Dedifferentiated amniotic fluid mesenchymal stem cell (primary cell): ENCODE measurements around the gene RHBDL1.

ENCODE experiments used
- DNase-seq: peaks from one replicate; pipeline ENCODE4 v3.0.0-alpha.2; 2016; ENCODE audit errors: extremely low spot score

RHBDL1 gene

DNA sequence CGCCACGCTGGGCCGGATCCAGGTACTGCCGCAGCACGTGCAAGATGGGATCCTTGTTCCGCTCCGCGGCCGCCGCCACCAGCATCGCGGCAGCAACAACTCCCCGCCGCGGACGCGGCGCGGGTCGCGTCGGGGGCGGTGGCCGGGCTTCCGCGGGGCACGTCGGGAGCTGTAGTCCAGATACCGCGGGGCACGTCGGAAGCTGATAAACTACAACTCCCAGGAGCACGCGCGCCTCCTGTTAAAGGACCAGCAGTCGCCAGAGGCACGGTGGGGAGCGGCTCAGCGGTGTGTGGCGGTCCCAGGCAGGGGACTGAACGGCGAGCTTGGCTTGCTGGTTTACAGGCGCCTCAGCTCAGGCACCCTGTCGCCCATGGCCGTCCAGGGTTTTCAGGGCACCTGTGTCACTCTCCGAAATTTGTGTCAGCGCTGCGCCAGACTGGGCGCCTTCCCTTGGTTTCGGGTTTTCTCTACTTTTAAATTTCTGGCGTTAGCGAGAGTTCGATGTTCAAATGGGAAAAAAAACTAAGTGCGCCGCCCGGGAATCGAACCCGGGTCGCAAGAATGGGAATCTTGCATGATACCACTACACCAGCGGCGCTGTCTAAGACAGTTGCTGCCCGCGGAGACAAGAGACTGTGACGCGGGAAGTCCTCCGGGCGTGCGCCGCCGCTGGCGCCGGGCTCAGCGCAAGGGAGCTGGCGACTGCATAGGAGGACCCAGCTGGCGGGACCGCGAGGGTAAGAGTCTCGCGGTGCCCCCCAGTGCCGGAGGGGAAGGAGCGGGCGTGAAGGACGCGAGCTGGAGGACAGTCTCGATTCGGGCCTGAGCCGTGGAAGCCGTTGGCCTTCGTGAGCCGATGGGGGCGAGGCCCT is 39.0 kb upstream of the RHBDL1 start, which contains the start of gene METTL26:
METTL26 (minus strand) TSS at position 100 of the 875 bp plus-strand sequence; CDS start at position 85, 15 bp downstream.
- peak; percentile 93 for DNase-seq

DNA sequence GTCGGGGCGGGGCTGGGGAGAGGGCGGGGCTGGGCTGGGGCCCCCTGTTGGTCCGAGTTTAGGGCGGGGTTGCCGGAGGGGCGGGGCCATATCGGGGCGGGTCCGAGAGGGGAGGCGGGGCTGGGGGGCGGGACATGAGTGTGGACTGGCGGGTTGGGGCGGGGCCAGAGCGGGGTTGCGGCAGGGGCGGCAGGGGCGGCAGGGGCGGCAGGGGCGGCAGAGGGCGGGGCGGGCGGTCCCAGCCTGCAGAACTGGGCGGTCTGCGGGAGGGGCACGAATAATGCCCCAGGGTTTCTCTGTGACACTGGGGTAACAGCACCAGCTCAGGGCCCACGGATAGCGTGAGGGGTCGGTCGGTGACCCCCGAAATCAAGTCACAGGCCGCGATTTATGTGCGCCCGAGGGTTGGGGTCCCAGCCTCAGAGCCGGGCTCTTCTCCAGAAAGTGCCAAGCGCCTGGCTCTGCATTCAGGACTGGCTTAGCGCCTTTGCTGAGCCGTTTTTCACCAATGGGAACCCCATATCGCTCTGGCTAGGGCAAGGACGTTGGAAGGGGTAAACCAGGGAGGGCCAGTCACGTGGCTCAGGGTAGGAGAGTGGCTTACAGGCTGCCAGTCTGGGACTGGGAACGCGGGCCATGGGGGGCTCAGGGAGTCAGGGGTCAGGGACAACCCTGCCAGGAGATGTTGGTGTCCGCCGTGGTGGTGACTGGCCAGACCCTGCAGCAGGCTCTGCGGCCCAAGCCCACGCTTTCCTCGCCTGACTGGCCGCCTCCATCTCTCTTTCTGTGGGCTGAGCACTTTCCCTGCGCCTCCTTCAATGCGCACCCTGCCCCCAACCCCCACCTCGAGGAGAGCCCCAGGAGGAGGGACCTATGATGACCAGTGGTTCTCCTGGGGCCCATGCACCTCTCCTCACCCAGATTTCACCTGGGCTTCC is 38.1 kb upstream of the RHBDL1 start:
- no peak for DNase-seq

GRCh38 chr16:638034-638543 is 37.4 kb upstream of the RHBDL1 start:
- no peak for DNase-seq

- no peak for DNase-seq
These were observed 36.6 kb upstream of the RHBDL1 start for GRCh38 chr16:638836-639235.

DNA sequence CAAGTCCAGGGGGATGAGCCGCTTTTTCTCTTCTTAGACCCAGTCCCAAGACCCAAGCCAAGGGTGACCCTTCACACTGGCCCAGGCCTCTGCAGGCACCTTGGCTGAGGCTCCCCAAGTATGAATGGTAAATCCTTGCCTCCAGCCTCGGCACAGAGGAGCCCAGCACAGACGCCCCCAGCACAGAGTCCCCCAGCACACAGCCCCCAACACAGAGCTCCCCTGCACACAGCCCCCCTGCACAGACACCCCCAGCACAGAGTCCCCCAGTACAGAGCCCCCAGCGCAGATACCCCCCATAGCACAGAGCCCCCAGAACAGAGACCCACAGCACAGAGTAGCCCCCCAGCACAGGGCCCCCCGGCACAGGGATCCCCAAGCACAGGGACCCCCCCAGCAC is 34.9 kb upstream of the RHBDL1 start:
- no peak for DNase-seq

DNA sequence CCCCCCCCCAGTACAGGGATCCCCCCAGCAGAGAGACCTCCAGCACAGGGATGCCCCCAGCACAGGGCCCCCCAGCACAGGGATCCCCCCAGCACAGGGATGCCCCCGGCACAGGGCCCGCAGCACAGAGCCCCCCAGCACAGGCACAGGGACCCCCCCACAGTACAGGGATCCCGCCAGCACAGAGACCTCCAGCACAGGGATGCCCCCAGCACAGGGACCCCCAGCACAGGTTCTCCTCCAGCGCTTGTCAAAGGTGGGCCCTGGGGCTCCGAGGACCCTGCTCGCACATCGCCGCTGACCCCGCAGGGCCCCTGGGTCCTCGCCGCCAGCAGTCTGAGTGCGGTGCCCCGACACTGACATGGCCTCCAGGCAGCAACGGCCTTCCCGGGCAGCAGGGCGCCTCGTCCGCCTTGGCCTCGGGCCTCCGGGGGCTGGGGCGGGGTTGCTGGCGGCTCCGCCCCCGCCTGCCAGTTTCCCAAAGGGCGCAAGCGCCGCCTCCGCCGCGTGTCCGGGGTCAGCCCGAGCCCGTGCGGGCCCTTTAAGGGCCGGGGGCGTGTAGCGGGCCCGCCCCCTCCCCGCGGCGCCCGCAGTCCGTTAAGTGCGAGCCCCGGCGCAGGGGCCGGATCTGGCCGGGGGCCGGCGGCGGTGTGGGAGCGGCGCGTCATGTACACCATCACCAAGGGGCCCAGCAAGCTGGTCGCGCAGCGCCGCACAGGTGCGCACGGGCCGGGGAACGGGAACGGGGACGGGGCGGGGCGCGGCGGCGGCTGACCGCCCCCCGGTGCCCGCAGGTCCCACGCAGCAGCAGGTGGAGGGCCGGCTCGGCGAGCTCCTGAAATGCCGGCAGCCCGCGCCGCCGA is 33.9 kb upstream of the RHBDL1 start, which contains the start of gene MCRIP2:
MCRIP2 (plus strand) TSS at position 503 of the 863 bp plus-strand sequence; CDS start at position 667, 164 bp downstream.
- peak; percentile 28 for DNase-seq

DNA sequence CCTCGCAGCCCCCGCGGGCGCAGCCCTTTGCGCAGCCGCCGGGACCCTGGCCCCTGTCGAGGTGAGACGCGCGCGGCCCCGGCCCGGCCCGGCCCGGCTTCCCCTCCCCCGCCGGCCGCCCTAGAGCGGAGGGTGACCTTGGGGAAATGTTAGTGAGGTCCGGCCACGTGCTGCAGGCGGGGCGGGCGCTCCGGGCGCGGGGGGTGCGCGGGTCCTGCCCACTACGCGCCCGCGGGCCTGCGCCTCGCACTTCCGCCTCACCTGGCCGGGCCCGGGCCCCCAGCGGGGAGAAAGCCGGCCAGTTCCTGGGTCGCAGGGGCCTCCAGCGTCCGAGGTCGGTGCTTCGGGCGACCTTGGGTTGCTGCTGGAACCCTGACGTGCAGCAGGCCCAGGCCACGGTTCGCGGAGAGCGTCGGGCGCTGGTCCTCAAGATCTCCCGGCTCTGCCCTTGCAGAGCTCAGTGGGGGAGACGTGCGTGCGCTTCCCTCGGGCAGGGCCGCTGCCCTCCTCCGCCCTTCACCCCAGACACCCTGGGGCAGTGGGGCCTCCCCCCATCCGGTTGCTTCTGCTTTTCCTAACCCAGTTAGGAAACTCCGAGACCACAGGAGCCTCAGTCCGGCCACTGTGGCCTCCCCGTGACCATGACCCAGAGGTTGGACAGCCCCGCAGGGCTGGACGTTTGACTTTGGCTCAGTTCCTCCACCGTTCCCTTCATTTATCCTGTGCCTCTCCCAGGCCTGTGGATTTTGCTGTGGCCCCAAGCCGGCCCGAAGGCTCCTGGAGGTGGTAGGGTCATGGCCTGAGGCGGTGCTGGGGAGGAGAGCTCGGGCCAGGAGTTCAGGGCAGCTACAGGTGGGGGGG is 33.1 kb upstream of the RHBDL1 start:
- no peak for DNase-seq

DNA sequence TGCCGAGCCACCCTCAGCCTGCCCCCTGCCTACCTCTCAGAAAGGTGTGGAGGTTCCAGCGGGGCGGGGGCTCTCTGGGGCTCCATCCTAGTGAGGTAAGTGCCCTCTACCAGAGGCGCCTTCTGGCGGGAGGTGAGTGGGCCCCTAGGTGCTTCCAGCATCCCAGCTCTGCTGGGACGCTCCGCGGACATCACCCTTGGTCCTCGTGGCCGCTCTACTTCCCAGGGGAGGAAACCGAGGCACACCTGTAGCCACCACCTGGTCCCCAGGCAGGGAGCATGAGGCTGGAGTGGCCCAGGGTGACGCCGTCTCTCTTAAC is 32.5 kb upstream of the RHBDL1 start:
- DNase-seq, result no peak

DNA sequence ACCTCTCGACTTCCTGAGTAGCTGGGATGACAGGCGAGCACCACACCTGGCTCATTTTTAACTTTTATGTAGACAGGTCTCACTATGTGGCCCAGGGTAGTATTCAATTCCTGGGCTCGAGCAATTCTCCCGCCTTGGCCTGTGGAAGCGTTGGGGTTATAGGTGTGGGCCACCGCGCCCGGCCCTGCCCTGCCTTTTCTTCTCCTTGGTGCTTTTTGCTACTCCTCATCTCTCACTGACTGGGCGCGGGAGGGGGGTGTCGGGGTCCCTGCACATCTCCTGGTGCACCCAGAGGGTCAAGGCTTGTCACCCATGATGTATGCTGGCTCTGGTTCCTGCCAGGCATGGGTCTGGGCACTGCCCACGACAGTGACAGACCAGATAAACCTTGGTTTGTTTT is 30.9 kb upstream of the RHBDL1 start:
- DNase-seq, result no peak

GRCh38 chr16:645852-646678 is 29.4 kb upstream of the RHBDL1 start:
- DNase-seq, result no peak

DNA sequence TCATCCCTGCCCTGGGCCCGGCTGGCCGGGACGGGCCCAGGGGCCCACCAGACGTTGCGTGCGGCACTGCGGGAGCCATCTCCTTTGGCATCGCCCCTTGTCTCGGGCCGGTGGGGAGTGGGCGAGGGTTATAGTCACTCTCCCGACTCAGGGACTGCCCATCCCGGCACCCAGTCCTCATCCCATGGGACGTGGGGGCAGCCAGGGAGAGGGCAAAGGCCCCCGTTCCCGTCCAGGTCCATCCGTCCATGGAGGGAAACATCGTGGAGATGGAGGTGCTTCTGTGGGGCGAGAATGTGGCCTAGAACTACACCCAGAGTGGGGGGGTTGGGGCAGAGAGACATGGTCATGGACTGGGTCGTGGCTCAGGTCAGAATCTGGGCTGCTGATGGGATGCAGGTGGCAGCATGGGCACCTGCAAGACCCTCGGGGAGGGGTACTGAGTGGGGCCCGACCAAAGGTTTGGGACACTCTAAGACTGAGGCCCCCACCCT is 28.7 kb upstream of the RHBDL1 start:
- no peak for DNase-seq

DNA sequence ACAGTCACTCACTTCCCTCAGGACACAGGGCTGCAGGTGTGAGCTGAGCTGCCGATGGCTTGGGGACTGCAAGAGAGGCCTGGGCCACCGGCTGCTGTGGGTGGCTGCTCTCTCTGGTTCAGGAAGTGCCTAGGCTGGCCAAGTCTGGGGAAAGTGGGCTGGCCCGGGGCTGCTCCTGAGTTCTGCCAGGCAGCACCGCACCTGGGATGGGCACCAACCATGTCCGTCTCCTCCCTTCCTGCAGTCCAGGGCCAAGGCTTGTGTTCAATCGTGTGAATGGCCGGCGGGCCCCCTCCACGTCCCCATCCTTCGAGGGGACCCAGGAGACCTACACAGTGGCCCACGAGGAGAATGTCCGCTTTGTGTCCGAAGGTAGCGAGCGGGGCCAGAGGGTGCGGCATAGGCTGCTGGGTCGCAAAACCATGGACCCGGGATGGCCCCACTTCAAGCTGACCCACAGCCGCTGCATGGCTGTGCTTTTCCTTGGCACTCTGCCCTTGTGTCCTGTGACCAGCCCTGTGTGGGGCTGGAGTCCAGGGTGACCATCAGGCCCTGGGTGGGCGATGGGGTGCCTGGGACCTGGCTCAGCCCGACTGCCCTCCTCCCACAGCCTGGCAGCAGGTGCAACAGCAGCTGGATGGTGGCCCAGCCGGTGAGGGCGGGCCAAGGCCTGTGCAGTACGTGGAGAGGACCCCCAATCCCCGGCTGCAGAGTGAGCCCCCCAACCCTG is 28.1 kb upstream of the RHBDL1 start:
- DNase-seq, result no peak

GRCh38 chr16:648071-648780 is 27.2 kb upstream of the RHBDL1 start:
- DNase-seq, result no peak

DNA sequence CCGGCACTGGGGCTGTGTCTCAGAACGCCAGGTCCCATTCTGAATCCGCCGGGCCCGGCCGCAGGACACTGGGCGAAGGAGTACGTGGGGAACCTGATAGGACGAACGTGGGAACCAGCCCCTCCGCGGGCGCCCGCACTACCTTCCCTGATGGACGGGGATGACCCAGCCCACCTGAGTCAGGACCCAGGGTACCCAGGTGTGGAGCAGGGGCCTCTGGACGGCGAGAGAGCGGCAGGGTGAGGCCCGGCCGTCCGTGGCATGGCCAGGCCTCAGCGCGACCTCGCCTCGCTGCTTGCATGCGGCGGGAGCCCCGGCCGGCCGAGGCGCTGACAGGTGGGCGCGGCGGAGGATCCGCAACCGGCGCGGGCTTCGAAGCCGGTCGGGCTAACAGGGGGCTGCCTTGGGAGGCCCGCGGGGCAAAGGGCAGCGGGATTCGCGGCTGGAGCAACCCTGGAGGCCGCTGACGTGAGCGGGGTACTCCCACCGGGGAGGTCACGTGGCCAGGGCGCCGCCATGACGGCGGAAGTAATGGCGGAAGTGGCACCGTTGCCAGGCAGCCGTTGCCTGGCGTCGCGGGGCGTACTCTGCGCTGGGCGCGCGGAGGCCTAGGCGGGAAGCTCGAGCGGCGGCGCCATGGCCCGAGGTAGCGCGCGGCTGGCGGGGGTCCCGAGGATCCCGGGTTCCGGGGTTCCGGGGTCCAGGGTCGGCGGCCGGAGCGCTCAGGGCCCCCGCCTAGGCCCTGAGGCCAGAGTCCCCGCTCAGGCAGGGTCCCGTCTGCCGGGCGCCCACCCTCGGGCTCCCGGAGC is 26.5 kb upstream of the RHBDL1 start, which contains the start of gene WDR90:
WDR90 (plus strand) TSS at position 585 of the 809 bp plus-strand sequence; CDS start at position 637, 52 bp downstream.
- peak; percentile 75 for DNase-seq

- DNase-seq, result no peak
These were observed 25.8 kb upstream of the RHBDL1 start for GRCh38 chr16:649631-650030.

GRCh38 chr16:651844-652243 is 23.6 kb upstream of the RHBDL1 start:
- no peak for DNase-seq
